Stimulated activated naive CD4-positive, alpha-beta T cell (primary cell): ENCODE measurements around the gene KIF1A.
"Not testable (repeated sequence)": the region's sequence is repeated elsewhere in the genome, so short reads cannot be mapped to it uniquely, and the experiment has no call there.

Experiments used
- DNase-seq, 6 experiments: peaks; one replicate each; lab custom pipeline; 2025; lab: John Stamatoyannopoulos, UW

The KIF1A gene

DNA sequence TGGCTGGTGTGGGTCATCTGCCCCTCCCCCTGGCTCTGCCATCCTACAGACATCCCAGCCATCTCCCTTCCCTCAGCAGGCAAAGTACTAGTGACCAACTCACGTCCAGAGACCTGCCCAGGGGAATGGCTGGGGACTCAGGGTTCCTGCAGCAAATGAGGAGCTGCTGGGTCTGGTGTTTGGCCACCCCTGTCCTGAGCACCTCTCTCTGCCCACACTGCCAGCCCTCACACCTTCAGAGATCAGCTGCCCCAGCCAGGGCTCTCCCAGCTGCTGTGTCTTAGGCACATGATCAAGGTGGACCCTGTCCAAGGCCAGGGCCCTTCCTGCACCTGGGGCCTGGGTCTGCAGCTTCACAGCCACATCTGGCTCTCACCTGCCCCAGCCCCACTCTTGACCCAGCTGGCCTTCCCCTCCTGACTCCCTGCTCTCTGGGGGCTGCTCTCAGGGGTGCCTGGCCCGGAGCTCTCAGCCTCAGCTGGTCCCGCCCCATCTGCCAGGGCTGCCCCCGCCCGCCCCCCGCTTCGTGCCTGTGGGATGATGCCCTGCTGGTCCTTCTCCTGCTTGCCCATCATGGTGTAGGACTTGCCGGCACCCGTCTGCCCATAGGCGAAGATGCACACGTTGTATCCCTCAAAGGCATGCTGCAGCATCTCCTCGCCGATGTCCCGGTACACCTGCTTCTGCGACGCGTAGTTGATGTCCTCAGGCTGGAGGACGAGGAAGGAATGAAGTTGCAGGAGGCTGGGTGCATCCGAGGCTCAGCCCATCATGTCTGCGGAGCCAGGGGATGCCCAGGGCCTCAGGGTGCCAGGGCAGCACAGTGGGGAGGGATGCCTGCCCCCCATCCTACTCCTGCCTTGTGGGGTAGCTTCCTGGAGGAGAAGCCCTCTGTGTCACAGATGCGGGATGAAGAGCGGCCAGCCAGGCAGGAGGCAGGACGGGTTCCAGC lies 32.2 kb downstream of the KIF1A start:
- no peak for DNase-seq

DNA sequence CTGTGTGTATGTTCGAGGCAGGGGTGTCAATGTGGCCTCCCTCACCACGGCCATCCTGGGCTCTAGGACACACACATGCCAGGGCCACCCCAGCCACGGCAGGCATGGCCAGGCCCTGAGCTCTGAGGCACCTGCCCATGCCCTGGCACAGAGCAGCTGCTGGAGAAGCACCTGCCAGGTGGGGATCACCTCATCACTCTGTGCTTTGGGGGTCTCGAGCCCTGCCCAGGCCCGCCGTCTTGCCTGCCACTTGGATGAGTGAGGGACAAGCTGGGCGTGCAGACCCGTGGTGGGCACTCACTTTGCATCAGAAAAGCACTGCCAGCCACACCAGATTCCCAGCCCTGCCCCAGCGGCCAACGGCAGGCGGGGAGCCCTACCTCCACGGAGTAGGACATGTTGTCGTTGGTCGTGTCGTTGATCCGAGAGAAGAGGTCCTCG lies 33.1 kb downstream of the KIF1A start:
- DNase-seq = no peak

DNA sequence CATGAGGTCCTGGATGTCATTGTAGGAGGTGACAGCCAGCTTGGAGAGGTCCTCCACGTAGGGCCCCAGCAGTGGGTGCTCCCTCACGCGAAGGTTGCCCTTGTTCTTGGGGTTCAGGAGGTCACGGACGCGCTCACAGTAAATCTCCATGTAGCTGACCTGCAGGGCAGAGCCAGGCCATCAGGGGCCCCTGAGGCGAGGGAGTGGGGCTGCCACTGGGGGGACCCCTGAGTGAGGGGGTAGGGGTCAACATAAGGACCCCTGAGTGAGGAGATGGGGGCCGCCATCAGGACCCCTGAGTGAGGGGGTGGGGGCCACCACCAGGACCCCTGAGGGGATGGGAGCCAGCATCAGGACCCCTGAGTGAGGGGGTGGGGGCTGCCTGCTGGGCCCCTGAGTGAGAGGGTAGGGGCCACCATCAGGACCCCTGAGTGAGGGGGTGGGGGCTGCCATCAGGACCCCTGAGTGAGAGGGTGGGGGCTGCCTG lies 33.6 kb downstream of the KIF1A start:
- no peak for DNase-seq

DNA sequence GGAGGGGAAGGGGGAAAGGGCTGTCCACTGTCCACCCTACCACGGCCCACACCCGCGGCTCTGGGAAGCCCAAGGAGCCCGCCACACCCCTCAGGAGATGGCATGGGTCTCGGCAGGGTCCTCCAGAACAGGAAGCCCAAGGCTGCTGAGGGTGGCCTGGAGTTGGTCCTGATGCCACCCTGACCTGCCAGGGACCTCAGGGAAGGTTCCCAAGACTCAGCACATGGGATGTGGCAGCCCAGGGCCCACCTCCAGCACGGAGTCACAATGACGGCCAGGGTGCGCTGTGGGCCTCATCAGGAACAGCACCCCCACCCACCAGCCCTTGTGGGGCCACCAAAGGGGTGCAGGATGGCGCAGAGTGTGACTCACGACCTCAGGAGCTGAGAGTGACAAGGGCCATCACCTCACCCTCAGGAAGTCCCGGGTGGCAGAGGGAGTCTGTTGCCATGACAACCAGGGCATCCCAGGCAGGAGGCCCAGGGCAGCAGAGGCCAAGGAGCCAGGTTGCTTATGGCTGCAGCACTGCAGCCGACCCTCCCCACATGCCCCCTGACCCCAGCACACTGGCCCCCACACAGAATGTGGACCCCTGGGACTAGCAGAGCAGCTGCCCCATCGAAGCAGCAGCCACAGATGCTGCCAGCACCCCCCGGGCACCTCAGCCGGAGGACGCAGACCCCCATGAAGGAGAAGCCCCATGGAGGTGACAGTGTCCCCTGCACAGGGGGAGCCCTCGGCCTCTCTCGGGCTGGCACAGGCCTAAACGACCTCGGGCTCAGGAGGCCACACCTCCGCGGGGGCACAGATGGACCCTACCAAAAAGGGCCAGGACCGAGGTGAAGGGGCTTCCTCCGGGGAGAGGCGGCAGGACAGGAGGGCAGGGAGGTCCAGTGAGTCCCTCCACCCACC lies 34.3 kb downstream of the KIF1A start:
- no peak for DNase-seq

DNA sequence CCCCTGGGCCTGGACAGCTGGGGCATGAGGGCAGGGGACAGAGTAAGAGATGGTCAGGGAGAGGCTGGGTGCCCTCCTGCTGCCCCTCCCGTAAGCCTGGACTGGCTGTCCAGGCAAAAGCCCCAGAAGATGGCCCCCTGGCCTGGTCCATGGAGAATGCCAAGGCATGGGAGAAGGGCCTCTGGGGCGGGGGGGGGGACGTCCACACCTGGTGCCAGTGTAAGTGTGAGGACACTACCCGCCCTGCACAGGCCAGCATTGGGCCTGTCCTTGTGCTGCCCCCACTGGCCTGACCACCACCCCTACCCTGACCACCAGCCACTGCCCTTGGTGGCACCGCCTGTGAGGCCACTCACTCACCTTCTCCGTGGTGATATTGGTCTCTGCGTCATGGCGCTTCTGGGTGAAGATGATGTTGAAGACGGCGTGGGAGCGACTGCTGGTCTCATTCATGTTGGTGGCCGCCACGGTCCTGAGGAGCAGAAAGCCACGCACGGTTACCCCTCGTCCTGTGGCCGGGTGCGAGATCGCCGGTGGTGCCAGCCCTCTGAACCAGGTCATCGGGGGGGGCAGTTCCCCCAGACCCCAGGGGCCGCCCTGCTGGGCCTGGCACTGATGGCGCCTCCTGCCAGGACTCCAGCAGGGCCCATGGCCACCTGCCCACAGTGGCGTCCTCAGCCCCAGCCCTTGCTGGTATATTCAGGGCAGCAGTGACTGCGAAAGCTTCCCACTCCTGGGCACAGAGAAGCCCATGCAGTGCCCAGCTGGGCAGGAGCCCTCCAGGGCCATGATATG lies 35.2 kb downstream of the KIF1A start:
- DNase-seq = no peak

DNA sequence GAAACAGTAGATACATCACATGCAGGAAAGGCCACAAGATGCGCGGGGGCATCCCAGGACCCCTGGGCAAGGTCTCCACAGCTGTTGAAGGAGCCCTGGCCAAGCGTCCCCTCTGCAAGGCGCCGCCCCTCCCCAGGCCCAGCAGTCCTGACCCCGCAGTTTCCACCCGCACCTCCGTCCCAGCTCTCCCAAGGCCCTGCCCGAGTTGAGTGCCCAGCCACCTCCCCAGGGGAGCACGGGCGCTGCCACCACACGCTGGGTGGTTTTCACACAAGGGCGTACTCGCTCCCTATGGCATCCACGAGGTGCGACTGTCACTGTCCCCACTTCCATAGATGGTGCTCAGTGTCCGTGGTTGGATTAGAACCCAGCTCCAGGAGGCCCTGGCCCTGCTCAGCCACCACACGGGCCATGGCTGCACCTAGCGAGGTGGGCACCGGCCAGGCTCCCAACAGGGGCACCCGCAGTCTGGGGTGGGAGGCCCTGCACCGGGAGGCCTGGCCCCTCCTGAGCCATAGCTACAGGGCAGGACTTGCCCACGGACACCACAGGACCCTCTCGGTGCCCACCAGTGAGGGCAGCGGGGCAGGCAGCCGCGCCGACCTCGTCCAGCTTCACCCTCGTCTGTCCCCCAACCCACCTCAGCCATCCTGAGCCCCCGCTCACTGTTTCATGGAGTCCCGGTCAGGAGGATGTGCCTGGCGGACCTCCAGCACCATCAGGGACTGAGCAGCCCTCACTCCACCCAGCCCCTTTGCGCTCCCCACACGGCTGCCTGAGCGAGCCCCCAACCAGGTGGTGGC lies 36.0 kb downstream of the KIF1A start:
- DNase-seq = no peak

DNA sequence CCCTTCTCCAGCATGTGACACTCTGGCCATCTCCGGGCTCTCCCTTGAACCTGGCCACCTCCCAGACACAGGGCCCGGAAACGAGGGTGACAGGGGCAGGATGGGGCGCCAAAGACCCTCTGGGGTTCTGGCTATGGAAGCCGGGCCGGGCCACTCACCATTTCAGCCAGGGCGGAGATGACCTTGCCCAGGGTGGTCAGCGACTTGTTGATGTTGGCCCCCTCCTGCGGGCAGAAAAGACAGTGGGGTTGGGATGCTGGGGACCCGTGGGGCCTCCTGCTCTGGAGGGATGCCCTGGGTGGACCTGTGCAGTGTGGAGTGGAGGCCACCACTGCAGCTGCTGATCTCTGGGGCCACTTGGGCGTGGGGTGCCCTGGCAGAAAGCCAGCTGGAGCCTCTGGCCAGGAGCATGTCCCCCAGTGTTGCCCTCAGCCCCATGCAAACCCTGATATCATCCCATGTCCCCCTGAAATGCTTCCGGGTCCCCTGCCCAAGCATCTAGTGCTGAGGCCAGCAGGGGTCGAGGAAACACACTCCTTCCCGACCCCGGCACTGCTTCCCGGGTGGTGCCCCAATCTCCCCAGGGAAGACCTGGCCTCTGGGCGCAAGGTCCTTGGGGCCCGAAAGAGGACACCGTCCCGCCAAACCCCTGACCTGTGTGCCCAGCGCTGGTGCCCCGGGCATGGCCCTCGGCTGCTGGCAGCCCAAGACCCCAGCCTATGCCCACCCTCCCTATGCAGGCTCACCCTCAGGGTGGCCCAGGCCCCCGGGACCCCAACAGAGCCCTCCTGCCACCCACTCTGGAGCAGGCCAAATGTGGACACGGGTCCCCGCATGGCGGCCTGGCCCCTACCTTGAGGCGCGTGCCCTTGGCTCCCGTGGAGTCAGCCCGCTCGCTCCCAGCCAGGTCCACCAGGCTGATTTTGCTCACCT lies 36.9 kb downstream of the KIF1A start:
- no peak for DNase-seq

DNA sequence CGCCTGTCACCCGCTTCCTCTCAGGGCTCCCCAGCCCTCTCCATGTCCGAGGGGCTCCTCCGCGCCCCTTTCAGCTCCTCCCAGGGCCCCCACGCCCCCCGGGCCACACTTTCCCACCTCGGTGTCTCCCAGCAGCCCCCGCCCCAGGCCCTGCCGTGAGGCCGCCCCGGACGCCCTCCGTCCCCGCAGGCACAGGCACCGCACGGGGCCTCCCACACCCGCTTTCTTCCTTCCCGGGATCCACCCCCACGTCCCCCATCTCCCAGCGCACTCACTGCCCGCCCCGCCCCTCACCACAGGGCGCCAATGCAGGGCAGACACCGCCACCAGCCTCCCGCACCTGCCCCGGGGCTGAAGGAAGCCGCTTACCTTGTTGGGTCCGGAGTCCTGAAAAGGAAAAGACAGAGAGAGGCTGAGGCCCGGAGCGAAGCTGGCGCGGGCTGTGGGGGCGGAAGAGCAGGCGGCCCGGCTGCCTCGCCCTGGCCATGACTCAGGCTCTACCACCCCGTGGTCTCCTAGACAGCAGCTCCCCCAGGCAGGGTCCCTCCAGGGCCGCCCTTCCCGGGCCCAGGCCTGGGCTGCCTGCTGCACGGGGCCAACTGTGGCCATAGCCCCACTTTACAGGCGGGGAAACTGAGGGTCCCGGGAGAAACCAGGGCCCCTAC lies 37.7 kb downstream of the KIF1A start:
- DNase-seq = no peak

DNA sequence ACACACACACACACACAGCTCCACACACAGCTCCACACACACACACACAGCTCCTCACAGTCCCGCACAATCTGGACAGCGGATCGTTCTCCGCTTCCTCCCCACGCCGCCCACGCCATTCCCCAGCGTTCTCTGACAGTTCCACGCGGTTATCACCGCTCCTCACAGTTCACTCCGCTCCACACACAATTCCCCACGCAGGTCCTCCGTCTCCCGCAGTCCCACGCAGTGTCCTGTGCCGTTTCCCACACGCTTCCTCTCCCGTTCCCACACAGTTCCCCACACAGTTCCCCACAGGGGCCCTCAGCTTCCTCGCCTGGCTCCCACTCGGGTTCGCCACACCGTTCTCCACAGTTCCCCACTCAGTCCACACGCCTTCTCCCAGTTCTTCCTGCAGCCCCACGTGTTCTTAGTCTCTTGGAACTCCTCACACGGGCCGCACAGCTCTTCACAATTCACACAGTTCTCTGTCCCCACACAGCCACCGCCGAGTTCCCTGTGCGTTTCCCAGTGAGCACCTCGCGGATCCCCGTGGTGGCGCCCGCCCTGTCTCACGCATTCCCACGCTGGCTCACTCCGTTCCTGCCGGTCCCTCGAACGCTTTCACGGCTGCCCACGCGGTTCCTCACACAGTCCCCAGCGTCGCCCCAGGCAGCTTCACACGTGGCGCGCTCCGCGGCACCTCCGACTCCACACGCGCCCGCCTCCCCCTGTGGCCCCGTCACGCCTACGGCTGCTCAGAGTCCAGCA lies 38.4 kb downstream of the KIF1A start:
- DNase-seq = no peak

DNA sequence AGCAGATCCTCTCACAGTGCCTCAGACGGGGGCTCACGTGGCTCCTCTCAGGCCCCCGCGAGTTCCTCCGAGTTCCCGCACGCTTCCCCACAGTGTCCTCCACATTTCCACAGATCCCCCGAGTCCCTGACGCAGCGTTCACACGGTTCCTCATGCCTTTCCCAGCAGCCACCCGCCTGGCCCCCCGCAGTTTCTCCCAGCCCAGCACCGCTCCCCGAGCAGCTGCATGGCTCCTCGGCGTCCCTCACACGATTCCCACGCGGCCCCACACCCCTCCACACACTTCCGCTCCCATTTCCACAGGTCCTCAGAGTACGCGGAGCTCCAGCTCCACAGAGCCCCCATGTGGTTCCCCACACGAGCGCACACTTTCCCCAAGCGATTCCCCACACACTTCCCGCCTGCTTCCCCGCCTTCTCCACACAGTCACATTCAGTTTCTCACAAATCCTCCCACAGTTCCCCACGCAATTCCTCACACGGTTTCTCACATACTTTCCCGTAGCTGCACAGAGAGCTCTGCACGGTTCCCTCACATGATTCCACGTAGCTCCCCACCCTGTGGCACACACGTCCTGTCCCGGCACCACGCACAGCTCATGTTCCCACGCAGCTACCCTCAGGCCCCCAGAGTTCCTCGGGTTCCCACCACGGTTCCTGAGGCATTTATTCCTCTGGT lies 39.9 kb downstream of the KIF1A start:
- DNase-seq = no peak

DNA sequence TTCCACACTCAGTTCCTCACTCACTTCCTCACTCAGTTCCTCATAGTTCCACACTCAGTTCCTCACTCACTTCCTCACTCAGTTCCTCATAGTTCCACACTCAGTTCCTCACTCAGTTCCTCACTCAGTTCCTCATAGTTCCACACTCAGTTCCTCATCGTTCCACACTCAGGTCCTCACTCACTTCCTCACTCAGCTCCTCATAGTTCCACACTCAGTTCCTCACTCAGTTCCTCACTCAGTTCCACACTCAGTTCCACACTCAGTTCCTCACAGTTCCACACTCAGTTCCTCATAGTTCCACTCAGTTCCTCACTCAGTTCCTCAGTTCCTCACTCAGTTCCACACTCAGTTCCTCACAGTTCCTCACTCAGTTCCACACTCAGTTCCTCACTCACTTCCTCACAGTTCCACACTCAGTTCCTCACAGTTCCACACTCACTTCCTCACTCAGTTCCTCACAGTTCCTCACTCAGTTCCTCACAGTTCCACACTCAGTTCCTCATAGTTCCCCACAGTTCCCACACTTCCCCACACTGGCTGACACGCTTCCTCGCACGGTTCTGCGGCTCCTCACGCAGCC lies 40.7 kb downstream of the KIF1A start:
- not testable (repeated sequence) for DNase-seq

DNA sequence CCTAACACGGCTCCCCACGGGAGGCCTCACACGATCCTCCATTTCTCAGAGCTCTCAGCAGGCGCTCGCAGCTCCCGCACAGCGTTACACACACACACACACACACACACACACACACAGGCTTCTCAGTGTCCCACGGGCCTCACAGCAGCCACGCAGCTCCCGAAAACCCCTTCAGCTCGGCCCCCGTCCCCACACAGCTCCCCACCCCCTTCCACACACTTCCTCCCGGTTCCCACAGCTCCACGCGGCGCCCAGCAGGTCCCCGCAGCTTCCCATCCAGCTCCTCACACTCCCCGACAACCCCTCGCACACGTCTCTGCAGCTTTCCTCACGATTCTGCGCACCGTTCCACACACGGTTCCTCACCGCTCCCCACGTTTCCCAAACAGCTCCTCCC lies 41.6 kb downstream of the KIF1A start:
- DNase-seq = no peak

DNA sequence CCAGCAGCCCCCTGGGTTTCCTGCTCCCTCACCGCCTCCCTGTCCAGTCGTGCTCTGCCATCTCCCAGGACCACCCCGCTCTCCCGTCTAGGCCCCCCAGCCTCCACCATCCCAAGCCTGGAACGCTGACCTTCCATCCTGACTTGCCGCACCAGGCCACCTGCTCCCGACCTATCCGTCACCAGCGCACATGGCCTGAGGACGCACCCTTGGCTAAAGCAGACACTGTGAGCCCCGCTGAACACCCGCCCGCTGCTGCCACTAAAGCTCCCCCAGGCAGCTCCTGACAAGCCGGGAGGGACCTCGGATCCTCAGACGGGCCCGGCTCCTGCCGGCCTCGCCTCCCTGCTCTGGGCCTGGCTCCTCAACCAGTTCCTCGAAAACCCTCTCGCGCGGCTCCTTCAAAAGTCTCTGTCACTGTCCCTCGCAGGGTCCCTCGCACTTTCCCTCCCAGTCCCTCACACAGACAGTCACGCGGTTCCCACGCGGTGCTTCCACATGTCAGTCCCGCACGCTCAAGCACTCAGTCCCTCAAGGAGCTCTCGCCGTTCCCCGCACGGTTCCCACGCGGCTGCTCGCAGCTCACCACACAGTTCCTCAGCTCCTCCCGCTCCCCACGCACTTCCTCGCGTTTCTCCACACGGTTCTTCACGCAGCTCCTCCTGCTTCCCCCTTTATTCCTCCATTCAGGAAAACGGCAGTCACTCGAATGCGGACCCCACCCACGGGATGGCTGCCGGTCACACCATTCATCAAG lies 42.4 kb downstream of the KIF1A start:
- DNase-seq = no peak

DNA sequence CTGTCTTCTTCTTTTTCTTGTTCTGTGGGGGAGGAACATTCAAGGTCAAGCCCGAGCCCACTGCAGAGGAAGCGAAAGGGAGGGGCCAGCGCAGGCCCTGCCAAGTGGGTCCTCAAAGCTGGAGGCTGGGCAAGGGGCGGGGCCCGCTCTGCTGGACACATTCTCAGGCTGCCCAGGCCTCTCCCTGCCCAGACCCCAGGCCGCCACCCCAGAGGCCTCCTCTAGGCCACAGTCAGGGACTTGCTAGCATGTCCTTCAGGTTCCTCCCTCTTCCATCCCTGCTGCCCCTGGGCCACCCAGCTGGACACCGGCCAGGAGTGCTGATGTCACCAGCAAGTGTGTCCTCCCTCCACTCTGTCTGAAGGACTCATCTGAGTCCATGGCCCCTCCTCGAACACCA lies 44.1 kb downstream of the KIF1A start:
- no peak for DNase-seq

DNA sequence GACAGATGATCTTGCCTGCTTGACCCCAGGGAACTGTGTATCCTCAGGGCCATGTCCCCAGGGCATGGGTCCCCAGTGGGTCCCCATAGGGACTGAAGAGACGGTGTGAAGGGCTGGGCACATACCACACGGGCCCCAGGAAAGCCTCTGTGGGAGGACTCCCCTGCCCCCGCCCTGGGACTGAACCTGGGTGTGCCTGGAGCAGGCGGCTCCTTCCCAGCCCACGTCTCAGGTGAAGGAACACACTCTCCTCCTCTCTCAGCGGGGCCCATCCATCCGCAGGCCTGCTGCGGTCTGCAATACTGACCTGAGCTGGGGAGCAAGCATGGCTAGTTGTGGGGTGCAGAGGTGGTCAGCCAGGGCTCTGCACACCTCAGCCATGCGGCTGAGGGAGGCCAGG lies 45.2 kb downstream of the KIF1A start:
- no peak for DNase-seq

DNA sequence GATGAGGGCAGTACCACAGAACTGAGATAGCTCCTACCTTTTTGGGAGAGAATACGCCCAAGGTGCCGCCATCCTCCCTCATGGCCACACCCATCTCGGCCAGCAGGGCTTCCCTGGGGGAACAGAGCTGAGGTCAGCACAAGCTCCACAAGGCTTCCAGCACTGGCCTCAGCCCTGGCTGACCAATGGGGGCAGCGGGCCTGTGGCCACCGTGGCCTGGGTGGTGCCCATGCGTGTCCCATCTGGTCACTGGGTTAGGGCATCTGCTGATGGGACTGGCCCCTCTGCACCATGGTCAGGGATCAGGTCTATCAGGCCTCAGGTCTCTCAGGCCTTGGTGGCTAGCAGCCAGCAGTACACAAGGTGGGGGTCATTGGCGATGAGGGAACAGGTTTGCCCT lies 50.9 kb downstream of the KIF1A start:
- no peak for DNase-seq

DNA sequence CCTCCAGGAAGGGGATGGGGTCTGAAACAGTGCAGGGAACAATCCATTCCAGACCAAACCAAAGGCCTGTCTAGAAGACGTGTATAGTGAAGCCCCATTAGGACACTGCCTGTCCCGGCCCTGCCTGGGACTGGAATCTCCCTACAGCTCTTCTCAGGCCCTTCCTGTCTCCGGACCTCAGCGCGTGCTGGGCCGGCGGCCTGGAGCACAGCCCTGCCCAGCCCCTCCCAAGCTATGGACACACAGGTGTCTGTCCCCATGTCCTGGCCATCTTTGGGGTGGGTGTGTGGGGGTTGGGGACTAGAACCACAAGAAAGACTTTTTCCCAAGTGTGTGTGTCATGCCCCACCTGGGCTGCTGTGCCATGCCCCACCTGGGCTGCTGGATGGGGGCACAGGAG lies 51.8 kb downstream of the KIF1A start:
- DNase-seq = no peak
